GF-D8 (cell line): ENCODE measurements around the gene GNAL.

Experiments used
- DNase-seq: peaks from one replicate; lab custom pipeline; 2025; lab: John Stamatoyannopoulos, UW

The GNAL gene

DNA sequence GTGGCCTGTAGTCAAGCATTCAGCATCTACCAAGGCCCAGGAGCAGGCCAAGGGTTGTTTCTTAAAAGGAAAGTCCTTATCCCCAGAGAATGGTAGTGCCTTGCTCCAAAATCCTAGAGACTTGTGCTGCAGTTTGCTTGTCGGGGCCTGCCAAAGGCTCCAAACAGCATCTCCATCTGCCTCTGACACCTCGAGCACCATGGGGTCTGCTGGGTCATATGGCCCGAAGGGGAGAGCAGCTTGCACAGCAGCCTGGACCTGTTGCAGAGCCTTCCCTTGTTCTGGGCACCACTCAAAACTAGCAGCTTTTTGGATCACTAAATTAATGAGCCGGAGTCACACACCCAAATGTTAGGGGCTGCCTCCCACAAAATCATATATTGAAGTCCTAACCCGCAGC lies 35.7 kb downstream of the GNAL start:
- DNase-seq = no peak

DNA sequence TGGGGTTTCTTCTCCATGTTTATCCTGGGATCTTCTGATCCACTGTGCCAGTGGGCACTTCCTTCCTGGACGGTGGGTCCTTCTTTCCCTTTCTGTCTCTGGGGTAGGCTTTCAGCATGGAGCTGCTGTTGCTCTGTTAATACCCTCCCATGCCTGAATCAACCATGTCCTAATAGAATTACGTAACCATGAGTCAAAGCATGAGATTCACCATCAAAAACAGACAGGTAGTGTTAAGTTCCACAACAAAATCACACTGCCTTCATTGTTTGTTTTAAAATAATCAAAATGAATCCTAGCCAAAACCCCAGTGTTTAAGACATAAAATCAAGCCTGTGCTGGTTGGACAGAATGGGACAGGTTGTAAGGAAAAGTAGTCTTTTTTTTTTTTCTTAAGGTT lies 37.5 kb downstream of the GNAL start:
- no peak for DNase-seq

DNA sequence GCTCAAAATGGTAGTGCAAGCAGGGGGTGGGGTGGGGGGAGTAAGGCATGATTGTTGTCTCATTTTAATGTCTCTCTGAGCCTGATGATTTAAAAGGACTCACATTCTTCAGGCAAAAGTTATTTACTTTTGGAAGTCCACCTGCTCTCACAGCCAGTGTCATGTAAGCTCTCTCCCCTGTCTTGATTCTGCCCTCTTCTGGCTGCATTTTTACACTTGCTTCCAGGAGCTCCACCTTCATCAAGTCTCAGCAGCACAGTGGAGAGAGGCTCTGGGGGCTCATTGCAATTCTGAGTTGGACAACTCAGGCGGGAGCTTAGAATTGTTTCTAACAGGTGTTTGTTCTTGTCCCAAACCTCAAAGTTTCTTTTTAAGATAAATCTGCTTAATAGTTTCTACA lies 39.2 kb downstream of the GNAL start:
- DNase-seq = no peak

DNA sequence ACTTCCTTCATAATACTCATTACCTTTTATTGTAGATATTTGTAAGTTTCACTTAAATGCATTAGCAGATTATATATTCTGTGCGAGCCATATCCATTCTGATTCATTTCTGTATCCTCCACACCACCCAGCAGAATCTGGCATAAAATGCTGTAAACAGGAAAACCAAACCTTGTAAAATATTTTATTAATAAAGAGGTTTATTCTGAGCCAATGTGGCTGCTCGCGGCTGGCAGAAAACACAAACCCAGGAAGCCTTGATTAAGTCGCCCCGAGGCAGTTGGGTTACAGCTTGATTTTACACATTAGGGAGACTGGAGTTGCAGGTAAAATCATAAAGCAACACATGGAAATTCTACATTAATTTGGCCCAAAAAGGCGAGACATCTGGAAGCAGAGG lies 40.5 kb downstream of the GNAL start:
- no peak for DNase-seq

DNA sequence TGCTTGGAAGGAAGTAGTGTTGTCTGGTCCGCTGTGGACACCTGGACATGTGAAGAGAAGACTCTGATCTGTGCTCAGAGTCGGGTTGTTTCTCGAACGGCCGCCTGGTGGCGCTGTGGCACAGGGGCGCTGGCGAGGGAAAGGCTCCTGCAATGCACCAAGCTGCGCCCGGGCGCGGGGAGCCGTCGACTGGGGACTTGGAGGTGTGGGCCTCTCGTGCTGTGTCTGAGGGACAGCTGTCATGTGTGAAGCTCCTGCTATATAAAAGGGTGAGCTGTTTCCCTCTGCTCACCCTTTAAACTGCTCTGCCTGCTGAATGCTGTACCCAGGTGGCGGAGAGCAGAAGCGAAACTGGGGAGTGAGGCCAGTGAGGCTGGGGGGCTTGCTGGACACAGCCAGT lies 44.0 kb downstream of the GNAL start:
- DNase-seq = no peak

DNA sequence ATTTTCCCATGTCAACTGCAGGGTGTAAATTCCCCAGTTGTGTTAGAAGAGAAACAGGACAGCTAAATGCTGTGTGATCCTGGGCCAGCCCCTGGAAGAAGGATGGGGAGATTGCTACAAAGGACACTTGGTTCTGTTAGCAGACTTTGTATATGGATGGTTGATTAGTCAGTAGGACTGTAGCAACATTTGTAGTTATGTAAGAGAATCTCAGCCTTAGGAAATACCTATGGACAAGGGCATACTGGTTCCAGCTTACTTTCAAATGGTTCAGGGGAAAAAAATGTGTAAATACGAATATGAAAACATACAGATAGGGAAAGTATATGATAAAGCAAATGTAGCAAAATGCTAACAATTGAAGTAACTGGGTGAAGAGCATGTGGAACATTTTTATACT lies 47.6 kb downstream of the GNAL start:
- DNase-seq = no peak

DNA sequence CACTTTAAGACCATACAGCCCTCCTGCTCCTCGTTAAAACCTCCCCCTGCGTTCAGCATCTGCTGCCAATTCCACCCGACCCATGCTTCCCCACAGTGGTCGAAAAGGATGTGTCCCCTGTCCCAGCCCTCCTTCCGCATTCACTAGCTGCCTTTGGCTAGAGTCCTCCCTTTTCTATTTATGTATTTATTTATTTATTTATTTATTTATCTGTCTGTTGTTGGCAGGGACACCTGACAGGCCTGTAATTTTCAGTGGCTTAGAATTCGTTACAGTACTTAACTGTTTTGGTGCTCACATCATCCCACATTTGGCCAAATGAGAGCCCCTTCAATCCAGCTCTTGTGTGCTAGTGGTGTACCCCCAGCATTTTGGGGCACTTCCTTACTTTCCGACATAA lies 50.8 kb downstream of the GNAL start:
- no peak for DNase-seq

DNA sequence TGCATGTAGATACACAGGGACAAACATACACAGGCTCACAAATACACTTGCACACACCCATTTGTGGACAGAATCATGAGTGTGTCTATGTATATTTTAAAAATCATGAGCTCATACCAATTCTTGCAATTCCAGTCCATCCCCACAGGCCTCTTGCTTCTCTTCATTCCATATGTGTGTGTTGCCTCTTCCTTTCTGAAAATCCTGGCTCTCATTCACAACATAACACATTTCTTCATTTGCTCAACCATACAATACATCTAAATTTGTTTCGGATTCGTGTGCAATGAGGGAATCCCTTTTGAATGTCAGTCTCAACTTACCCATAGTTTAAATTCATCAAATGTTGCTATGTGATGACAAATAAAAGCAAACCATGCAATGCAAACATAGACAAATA lies 51.4 kb downstream of the GNAL start:
- no peak for DNase-seq

DNA sequence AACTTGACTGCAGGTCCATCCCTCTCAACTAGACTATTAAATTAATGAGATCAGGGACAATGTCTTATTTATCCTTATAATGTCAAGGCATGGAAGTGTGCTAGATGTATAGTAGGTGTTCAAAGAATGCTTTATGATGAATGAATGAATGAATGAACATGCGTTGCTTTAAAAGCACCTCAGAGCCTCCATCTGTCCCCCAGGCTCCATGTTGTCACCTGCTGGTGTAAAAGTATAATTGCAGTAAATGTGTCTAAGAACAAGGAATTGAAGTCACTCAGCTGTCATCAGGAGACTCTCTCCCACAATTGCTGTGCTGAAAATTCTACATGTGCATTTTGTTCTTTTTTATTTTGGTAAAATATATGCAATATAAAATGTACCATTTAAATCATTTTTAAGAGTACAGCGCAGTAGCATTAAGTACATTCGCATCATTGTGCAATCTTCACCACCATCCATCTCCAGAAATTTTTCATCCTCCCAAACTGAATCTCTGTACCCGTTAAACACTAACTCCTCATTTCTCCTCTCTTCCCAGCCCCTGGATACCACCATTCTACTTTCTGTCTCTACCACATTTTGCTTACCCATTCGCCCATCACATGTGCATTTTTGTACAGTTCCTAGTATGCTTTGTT lies 52.6 kb downstream of the GNAL start:
- no peak for DNase-seq

DNA sequence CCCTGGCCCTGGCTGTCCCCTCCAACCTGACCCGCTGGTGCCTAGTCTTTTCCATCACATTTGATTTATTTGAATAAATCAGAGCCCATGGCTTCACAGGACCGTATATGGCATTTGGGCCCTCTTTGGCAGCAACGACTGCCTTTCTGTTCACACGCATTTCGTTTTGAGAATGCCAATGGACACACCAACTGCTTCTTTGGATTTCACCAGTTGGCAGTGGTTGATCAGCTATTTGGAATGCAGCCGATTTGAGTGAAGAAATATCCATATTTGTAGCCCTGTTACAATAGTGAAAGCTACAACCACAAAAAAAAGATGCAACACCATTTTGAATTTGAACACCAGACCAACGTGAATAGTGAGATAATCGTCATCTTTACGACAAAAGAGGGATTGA lies 56.5 kb downstream of the GNAL start:
- DNase-seq = no peak

DNA sequence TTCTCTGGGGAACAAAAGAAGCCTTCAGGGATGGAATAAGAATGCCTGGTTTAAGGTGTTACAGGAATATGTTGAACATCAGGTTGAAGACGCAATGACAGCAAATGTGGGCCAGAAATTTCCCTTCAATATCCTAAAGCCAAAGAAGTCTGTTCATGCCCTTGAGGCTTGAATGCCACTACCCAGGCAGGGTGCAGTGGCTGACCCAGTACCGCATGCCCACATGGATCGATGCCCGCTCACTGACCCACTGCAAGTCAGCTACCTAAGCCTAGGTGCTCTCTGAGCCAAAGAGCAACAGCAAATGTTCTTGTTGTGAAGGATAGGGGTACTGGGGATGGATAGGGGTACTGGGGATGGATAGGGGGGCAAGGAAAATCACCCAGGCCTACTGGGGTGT lies 58.2 kb downstream of the GNAL start:
- DNase-seq = no peak

DNA sequence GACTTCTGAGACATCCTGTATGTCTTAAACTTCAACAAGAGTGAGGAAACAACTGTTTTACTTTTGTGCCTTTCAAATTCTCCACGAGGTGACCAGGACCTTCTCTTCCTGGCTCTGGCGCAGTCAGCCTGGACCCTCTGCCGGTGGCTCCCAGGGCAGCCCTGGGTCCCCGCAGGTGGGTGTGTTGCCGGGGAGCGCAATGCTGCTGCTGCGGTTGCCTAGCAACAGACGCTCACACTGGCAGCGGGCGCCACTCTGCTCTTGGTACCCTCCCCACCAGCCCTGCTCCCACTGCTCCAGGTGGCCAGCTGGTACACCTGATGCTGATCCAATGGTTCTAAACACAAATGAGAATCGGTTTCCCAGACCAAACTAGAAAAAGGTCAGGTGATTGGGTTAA lies 58.7 kb downstream of the GNAL start:
- no peak for DNase-seq

DNA sequence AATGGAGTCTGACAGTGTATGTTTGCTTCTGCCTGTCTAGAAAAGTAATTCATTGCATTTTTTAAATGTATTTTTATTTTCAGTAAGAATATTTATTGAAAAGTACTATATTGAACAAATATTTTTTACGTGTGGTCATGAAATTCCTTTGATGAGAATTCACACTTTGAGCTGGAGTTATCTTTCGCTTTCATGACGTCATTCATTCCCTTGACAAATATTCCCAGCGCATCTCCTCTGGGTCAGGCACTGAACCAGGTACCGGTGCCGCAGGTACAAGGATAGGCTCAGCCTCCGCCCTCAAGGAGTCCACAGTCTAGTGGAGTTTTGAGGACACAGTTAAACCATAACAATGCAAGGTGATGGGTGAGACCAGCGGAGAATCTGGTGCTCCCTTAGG lies 60.2 kb downstream of the GNAL start:
- DNase-seq = no peak

DNA sequence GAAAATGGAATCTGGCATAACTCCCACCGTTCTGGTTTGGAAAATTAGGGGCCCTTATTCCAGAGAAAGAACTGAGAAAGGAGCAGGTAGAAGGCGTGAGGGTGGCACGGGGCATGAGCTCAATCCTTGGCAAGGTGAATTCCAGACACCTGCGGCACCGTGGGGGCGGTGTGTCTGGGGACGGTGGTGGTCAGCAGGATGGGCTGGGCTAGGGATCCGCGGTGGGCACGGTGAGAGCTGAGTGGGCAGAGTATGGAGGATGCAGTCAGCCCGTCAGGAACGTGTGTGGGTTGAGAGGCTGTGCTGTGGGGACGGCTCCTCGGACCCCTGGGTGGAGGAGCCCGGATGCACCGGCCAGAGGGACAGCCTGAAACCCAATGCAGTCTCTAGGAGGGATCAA lies 61.1 kb downstream of the GNAL start:
- DNase-seq = no peak

DNA sequence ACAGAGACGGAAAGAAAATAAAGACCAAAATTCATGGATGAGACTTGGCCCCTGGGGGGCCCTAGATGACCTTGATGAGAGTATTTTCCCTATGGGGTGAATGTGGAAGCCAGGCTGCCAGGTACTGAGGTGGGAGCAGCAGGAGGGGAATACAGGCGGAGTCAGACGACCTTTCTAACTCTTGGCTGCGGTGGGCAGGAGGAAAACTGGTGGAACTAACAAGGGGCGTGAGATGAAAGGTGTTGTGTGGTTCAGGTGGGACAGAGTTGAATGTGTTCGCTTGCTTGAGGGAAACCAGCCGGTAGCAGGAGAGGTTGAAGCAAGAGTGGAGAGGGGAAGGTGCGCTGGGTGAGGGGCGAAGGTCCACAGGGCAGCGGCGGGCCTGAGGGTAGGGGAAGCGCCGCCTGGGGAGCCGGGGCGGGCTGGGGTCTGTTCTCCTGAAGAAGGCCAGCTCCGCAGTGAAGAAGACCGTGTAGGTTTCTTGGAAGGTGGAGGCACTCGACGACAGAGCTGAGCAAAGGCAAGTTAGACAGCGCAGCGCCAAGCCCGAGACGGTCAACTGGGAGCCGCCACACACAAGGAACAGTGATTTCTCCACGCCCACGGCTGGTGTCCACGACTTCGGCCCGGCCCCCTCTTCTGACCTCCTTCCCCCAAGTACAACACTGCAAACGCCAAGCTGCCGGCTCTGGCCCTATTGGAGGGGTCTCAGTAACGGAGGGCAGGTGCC lies 61.7 kb downstream of the GNAL start:
- DNase-seq = no peak

DNA sequence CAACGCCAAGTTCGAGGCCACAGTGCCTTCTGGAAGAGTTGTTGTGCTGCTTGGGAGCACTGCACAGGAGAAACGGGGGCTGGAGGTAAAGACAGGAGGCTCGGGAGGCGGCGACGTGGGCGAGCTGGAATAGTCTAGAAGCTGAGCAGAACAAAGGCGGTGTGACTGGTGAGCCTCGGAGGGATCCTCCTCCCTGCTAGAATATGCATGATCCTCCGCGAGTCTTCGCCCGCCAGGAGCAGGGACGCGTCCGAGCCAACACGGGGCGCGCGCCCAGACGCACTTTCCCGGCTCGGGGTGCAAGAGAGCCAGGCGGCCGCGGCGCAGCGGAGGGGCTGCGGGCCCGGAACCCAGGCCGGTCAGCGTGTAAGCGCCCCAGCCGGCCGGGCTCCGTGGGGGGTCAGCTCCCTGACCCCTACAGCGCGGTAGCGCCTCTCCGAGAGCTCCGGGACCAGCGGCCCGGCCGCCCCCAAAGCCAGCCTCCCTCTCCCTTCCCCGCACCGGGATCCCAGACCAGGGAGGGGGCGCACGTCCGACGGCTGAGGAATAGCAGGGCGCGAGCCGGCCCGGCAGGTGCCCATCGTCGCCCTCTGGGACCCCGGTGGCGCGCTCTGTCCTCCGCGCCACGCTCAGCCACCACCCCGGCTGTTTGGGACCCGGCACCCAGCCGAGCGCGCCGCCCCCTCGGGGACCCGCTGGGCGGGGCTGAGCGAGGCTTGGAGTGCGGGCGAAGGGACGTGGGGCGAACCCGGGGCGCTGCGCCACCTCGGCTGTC lies 62.5 kb downstream of the GNAL start:
- DNase-seq = no peak

DNA sequence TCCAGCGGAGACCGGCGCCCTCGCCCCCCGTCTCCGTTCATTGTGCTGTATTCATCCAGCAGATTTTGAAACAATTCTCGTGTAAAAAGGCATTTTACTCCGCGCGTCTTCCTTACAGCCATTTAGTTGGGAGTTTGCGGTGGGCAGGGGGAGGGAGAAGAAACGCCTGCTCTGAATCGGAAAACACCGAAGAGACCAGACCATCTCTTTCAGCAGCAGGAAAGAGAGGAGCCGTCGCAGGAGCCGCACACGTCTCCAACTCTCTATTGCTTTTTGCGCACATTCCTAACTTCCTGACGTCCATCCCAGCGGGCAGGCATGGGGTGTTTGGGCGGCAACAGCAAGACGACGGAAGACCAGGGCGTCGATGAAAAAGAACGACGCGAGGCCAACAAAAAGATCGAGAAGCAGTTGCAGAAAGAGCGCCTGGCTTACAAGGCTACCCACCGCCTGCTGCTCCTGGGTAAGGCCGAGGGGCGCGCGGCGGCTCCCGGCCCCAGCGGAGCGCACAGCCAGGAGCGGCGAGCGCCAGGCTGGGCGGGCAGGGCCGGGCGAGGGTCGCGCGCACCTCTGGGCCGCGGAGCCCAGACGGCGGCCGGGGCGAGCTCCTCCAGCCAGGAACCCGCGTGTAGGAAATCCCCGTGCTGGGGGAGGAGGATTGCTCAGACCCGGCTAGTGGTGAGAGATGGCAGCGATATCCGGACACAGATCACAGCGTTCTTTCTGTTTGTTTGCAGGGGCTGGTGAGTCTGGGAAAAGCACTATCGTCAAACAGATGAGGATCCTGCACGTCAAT lies 63.2 kb downstream of the GNAL start:
- no peak for DNase-seq

DNA sequence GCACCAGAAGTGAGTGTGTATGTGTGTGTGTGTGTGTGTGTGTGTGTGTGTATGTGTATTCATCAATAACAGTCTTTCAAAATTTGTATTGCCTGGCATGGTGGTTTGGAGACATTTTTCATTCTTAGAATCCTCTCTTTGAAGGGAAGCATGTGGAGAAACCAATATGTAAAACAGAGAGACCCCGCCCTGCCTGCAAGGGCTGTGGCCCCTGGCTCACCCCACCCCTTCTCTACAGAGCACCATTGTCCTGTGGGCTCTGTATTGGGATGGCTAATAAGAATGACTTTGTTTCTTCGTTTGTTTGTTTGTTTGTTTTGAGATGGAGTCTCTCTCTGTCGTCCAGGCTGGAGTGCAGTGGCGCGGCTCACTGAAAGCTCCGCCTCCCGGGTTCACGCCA lies 65.9 kb downstream of the GNAL start:
- no peak for DNase-seq

DNA sequence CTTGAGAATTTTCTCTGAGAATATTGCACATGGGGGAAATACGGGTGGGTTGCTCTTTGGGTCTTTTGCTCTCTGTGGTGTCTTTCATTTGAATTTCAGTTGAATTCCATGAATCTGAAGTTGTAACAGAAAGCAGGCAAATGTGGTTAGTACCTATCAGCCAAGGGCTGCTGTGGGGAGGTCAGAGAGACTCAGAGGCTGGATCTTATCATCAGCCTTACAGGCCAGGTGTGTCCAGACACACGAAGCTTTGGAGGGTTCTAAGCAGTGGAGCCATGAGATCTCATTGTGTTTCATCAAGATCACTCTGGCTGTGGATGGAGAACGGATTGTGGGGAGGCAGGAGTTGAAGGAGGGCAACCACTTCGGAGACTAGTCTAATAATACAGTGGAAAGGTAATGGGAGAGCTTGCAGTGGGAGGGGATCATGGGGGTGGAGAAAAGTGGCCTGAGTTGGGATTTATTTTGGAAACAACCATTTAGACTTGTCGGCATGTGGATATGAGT lies 68.1 kb downstream of the GNAL start:
- DNase-seq = no peak

DNA sequence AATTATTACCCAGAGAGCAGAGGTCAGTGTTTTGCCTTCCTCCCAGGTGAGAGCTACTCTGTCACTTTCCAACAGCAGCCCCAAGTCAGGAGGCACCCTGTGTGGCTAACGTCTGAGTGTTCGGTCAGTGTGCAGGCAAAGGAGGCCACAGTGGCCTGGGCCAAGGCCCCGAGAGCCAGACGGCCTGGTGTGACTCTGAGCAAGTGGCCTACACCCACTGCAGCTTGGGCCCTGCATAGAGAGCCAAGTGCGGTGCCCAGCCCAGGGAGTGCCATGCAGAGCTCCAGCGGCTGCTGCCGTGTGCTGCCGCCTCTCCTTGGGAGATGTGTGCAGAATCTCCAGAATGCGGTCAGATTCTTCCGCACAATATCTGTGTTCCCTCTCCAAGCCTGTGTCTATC lies 70.4 kb downstream of the GNAL start:
- DNase-seq = no peak

DNA sequence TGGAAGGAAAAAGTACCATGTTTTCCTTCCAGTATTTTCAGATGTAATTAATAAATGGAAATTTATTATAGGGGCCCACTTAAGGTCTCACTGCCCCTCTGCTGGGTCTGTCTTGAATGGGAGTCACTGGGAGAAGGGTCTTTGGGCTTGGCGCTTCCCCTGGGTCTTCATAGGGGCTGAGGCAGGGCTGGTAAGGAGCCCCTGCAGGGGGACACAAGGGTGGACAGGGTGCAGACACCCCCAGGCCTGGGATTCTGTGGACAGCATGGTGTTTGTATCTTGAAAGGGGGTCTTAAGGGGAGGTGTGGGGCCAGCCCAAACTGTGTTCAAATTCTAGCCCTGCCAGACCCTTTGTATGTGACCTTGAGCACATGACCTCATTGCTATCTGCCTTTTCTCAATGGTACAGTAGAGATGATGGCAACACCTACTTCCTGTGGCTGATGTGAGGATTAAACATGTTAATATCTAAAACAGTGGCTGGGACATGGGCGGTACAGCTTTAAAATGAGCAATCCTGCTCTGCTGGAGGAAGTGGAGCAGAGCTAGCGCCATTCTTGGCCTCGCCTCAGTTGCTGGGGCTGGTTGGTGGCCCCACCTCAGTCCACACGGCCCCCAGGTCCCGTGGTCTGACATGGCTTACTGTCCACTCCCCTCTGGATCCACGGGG lies 71.6 kb downstream of the GNAL start:
- DNase-seq = no peak

DNA sequence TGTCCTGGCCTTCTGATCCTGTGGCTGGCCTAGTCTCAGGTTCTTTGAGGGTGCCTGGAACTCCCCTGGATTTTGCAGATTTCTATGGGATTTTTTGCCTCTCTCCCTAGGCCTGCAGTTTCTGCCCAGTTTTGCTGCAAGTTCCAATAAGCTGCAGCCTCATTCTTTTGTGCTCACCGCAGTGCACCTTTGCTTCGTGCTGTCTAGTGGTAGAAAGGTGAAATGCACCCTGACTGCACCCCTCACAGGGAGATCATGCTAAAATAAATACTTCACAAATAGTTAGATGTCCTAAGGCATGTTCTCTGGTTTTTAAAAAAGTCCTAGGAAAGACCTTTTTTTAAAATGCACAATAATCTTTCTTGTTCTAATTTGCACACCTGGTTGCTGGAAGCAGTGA lies 72.5 kb downstream of the GNAL start:
- no peak for DNase-seq
